Stimulated activated CD4-positive, alpha-beta T cell treated with anti-CD3 and anti-CD28 coated beads, Interleukin-1b, Interleukin-23, amount 100 ng/mL, for 24 hours (primary cell): ENCODE data around the gene IL13RA2.

Experiments
- DNase-seq, 4 experiments: peaks; one replicate each; pipeline ENCODE4 v3.0.0-alpha.2; 2020; ENCODE audit warnings: low read depth in 4 of 4, low spot score in 1 of 4

Gene IL13RA2, protein sequence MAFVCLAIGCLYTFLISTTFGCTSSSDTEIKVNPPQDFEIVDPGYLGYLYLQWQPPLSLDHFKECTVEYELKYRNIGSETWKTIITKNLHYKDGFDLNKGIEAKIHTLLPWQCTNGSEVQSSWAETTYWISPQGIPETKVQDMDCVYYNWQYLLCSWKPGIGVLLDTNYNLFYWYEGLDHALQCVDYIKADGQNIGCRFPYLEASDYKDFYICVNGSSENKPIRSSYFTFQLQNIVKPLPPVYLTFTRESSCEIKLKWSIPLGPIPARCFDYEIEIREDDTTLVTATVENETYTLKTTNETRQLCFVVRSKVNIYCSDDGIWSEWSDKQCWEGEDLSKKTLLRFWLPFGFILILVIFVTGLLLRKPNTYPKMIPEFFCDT

DNA sequence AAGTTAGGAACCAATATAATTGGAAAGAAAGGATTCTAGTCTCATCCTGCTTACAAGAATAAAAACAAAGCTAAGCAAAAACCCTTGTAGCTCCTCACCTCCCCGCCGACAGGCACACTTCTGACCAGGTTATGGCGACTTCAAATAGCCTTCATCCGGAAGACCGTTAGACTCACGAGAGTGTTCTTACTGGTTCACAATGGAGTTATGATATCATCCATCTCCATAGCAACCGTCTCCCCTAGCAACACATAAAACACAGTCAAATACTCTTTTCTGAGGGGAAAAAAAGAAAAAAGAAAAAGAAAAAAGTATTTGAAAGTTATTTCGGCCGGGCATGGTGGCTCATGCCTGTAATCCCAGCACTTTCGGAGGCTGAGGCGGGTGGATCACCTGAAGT lies at the start of gene IL13RA2:
Gene IL13RA2 (minus strand): TSS at position 162 of the 400 bp plus-strand sequence. CDS start 347 bp downstream, outside the sequence.
- DNase-seq, result no peak

DNA sequence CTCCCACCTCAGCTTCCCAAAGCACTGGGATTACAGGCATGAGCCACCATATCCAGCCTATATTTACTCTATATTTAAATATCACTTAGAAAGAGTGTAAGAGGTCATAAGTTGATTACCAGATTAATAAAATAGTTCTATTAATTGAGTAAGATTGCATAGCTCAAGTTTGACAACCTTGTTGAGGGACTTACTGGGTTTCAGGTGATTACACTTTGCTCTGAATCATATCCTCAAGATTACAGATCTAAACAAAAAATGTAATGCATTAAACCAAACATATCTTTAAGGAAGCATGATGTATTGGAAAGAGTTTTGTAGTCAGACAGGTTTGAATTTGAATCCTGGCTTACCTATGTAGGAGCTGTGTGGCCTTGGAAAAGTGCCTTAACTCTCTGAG lies 47.9 kb upstream of the IL13RA2 start:
- no peak for DNase-seq

DNA sequence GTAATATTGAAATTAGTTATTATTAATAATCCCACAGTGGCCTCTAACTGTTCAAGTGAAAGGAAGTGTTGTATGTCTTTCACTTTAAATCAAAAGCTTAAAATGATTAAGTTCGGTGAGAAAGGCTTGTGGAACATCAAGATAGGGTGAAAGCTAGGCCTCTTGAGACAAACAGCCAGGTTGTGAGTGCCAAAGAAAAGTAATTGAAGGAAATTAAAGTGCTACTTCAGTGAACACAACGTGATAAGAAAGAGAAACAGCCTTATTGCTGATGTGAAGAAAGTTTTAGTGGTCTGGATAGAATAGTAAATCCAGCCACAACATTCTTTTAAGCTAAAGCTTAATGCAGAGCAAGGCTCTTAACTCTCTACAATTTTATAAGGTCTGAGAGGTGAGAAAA lies 42.6 kb upstream of the IL13RA2 start:
- no peak for DNase-seq

DNA sequence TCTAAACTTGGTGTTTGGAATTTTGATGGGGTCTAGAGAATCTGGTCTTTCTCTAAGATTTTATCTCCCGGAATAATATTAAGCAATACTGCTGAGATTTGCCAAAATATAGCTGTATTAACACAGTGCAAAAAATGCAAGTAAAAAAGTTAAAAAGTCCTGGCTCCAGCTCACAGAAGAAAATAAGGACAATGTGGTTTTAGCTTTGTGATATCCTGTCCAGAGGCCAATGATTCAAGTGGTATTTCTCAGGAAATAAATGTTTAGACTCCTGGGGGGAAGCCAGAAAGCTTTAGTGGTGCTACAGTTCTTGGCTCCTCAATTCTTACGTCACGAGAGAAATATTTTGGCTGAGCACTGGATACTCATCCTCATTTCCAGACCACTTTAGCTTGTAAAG lies 40.9 kb upstream of the IL13RA2 start:
- DNase-seq, result no peak

DNA sequence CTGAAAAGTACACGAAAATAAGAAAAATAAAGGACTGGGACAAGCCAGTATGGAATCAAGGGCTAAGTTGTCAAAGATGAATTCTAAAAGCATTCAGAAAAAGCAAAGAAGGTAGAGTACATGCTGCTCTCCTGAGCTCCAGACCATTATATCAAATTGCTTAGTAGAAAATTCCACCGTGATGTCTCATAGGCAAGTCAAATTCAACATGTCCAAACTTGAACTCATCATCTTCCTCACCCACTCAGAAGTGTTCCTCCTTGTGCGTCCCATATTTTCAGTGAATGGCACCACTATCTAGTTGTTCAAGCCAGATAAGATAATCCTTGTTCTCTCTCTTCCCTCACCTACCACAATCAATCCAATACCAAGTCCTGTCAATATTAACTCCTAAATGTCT lies 37.5 kb upstream of the IL13RA2 start:
- no peak for DNase-seq

DNA sequence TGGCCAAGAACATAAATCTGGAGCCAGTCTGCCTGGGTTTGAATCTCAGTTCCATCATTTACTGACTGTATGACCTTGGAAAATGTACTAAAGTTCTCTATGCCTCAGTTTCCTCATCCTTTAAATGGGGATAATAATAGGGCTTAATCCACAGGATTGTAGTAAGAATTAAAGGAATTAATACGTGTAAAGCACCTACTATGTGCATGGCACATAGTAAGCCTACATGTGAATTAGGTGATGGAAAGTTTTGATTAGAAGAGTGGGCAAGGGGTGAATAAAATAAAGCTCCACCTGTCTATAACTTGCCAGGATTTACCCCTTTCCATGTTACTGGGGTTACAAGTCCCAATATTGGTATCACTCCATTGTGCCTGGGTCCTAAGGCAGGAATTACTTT lies 35.8 kb upstream of the IL13RA2 start:
- no peak for DNase-seq

DNA sequence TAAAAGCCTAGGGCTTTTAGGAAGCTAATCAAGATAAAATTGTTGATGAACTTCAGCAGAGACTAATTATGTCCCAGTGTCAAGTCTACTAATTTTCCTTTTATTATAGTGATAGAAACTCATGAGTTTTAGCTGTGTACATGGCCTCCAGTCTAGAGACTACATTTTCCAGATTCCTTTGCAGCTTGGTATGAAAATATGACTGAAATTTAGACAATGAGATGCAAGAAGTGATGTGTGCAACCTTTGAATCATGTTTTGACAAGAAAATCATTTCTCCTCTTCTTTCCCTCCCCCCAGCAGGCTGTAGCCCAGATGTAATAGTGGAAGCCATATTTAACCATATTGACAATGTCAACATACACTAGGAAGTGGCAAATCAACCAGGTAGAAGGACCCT lies 30.3 kb upstream of the IL13RA2 start:
- no peak for DNase-seq

DNA sequence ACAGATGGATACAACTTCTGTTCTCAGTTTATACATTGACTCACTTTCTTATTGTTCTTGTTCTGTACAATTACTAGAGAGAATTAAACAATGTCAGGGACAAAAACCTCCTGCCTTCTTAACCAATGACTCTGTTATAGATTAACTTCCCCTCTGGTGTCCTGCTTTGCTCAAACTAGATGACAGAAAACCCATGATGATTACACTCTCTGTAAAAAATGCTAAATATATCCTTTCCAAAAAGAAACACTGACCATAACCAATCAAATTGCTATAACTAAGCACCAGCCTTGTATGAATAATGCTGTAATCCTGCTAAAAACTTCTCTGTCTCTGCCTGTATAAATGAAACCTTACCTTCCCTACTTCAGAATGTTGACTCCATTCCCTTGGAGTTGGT lies 29.8 kb upstream of the IL13RA2 start:
- no peak for DNase-seq

DNA sequence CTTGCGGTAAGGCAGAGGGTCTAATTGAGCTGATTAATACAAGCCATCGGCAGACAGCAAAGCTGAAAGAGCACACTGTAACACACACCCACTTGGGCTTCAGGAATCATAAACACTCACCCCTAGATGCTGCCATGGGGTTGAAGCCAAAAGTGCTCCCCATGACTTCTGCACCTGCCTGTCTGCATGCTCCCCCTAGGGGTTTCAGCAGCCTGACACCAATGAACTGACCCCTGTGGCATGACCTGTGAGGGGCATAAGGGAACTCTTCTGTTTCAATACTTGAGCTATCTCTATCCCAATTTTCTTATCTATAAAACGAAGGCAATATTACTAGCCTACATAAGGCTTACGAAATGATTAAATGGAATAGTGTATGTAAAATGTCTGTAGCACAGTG lies 23.0 kb upstream of the IL13RA2 start:
- no peak for DNase-seq

DNA sequence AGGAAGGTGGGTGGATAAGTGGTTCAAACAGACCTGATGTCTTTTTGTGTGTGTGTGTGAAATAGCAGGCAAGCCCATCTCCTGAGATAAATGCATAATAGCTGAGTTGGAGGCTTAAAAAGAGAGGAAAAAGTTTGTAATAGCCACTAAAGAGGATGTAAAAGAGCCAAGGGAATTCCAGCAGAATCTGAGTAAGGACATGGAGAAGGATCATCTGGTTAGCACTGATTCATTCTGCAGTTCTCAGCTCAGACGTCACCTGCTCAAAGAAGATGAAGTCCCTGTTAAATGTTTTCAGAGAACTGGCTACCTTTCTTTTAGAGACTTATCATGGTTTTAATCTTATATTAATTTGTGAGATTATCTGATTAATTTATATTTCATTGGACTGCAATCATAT lies 21.0 kb upstream of the IL13RA2 start:
- DNase-seq, result no peak

DNA sequence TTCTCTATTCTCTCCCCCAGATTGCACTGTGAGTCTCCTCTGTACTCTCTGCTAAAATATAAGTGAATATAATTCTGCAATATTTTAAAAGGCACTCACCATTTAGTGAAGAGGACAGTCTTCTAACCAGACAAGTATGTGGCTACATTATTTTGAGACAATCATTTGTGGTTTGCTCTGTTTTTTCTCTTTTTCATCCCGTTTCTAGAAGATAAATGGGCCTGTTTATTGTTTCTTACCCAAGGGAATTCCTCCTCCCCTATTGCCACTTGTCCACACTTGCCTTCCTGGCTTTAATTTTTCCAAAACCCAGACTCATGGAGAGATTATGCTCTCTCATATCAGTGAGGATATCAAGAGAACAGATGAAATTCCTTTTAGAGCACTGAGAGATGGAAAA lies 18.6 kb upstream of the IL13RA2 start:
- no peak for DNase-seq

DNA sequence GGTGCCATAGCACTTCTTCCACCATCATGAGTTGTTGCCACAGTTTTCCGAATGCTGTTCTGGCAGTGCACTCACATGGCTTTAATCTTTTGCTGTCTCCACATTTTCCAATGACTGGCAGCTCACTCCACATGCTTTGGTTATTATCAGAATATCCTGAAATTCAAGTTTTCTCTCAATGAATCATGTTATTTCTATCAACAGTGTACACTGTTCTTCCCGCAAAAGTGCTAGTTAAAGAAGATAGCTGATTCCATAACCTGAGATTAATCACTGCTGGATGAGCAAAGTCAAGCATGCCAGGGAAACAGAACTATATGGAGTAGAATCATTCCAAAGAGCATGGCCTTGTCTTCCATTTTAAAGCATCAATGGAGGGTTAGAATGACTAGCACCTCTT lies 14.6 kb upstream of the IL13RA2 start:
- DNase-seq, result no peak

DNA sequence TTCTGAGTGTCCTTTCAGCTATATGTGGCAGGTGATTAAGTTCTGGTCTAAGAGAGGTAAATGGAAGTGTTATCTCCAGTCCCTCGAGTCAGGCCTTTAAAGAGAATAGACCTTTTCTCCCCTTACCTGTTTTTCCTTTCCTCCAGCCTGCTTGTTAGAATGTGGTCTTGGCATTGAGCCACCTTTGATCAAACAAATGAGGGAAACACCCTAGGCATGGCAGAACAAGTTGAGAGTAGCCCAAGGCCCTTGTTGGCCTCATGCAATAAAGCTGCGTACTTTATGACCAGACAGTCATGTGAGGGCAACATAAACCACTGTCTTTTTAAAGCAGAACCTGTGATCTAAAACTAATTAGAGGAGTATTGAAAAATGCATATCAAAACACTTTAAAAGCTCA lies 13.2 kb upstream of the IL13RA2 start:
- no peak for DNase-seq

DNA sequence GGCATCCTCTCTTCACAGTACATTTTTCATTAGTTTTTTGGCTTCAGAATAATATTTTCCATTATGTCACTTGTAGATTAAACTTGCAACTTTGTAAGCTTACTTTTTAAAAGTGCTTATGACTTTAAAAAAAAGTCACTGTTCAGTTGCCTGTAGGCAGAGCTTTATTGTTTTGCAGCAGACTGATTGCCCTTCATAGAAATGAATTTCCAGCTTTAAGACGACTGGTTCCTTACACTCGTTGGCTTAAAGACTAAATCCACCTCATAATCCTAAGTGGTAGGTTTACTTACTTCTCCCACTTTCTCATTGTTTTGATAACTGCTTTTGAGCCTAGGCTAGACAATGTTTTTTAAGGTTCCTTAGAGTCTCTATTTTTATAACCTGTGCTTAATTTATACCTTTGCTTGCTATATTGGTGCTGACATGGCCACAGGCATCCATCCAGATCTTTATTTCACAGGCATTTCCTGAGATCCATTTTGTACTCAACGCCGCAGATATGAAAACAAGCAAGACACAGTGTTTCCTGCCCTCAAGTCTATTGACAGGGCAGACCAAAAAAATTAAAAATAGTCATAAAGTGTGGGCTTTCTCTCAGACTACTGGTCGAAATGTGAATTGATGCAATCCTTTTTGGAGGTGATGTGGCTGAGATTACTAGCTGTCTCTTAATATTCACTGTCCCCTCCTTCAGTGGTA lies 12.6 kb upstream of the IL13RA2 start:
- DNase-seq, result no peak

DNA sequence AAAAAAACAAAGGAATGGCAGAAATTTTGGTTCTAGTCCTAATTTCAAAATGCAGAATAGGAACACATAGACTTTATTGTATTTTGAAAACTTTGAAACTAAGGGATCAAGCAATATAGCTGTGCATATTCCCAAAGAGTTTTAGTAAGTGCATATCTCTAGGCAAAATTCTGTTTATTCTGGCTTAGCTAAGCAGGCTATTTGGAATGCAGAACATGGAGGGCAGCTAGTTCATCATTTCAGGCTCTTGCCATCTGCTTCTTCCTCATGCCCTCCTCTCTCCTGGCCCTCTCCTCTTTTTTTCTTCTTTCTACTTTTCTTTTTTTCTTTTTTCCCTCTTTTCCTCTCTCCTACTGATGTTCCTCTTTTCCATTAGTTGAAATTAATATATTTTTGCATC lies 12.0 kb upstream of the IL13RA2 start:
- DNase-seq, result no peak

DNA sequence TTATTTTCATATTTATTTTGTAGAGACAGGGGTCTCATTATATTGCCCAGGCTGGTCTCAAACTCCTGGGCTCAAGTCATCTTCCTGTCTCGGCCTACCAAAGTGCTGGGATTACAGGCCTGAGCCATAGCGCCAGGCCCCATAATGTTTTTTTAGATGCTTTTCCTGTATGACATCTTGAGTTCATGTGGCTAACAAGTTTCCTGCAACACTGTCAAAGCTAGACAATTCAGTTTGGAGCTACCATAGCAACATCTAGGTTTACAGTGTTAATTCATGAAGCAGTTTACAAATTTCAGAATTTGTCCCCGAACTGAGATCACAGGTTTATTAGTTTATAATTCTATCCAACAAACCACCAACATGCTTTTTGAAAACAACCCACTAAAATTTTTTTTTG lies 6.4 kb upstream of the IL13RA2 start:
- DNase-seq, result no peak

DNA sequence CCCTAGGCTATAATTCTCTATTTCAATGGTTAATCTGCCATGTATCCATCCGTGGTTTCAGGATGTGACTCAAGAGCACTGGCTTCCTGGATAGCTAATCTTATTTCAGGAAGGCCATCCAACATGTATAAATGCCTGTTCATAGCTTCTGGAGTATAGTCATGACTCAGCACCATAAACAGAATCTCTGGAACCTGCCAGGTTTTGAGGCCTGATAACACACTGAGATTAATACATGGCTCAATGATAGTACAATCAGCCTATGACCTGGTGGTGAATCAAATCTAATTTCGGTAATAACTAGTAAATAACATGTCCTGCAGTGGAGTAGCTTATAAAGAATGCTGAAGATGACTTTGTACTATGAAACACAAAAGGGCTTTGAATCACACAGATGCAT lies 5.7 kb upstream of the IL13RA2 start:
- DNase-seq, result no peak

DNA sequence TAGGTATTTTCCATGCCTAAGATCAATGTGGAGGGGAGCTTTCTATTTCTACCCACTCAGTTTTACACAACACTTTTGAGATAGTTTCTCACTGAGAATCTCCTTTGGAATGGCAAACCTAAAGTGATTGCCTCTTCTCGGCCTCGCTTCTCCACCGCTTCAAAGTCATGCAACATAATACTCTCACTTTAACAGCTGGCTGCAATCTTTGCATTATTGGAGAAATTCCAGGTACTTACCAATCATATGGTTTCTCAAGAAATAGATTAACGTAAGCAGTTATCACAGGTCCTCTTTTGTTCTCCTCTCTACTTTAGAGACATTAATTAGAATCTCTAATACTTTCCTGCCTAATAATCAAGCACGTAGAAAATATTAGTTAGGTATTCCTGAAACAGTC lies 3.7 kb upstream of the IL13RA2 start:
- DNase-seq, result no peak

DNA sequence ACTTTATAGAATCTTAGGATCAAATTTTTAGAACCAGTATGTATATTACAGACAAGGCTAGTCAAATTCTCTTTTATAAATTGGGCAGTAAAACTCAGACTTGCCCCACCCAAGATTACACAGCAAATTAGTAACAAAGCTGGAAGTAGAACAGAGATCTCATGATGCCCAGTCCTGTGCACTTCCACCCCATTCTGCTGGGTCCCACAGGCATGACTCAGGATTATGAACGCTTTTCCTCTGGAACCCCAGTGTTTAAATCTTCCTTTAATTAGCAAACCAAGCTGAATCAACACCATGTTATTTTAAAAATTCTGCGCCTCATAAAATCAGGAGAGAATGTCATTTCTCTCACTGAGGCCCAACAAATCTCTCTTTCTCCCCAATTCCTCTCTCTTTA lies 1.5 kb upstream of the IL13RA2 start:
- no peak for DNase-seq

DNA sequence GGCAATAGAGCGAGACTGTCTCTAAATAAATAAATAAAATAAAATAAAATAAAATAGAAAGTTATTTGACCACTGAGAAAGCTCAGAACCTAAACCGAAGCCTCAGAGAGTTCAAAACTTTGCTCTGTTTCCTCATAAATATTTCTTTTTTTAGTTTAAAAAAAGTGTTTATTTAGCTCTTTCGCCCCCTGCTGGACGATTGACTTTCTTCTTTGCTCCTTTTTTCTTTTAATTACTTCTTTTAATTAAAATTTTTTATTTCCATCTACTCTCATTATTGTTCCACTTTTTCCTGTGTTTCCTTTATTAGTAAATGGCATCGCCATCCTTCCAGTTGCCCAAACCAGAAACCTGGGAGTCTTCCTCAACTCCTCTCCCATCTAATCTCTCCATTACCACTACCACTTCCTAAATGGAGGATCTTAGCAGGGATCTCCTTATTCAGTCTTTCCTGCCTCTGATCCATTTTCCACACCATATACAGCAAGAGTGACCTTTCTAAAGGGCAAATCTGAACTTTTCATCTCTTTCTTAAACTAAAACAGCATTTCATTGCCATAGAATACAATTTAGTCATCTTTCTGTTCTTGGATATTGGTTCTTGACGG lies 728 bp upstream of the IL13RA2 start:
- no peak for DNase-seq

DNA sequence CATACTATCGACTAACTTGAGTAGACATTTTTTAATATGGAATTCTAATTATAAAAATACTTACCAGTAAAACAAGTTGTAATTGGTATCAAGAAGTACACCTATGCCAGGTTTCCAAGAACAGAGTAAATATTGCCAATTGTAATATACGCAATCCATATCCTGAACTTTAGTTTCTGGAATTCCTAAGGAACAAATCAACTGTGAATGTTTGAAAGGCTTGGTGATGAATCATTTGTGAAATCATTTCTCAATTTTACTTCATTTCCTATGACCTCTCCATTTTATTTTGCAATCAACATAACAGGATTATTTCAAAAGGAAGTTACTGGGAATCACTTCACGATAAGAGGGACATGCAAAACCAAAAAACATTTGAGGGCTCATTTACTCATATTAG lies 3.7 kb downstream of the IL13RA2 start:
- no peak for DNase-seq

DNA sequence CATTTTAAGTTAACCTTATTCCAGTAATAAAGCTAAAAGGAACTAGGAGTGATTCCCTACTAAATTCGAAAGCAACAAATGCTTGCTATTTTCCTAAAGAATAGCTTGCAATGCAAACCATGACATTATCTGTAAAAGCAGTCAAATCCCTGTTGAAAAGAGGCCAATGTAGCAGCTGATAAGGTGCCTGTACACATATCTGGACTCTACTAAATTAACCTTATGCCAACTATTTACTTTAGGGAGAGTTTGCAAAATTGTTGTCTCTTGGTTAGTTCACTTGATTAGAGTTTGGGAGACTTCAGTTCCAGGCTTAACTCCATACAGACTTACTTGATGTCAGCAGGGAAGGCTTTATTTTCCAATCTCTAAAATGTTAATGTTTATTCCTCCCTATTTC lies 6.0 kb downstream of the IL13RA2 start:
- no peak for DNase-seq
